NCI-H2196 treated with DMSO at 0.1 percent for 48 hours (cell line): ENCODE data around the gene TRIM44.
"Not testable (repeated sequence)": the region's sequence is repeated elsewhere in the genome, so short reads cannot be mapped to it uniquely, and the experiment has no call there.

ENCODE experiments used
- DNase-seq: peaks from one replicate; lab custom pipeline; 2025; ENCODE audit not compliant: unreplicated experiment; lab: John Stamatoyannopoulos, UW

Gene TRIM44

DNA sequence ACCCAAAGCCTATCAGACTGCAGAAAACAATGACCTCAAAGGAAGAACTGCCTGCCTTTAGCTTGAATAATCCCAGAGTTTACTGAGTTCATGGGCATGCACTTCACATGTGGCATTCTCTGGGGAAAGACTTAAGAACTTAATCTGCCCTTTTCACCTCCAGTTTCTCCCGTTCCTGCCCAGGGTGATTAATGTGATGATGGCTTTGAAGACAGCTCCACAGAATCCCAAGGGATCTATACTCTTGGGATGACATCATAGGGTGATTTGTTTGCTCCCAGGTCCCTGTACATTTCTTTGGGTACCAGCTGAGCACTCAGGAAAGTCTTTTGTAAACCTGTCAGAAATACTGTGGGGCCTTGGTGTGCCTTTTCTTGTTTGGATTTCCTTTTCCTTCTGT lies 30.3 kb upstream of the TRIM44 start:
- DNase-seq: no peak

DNA sequence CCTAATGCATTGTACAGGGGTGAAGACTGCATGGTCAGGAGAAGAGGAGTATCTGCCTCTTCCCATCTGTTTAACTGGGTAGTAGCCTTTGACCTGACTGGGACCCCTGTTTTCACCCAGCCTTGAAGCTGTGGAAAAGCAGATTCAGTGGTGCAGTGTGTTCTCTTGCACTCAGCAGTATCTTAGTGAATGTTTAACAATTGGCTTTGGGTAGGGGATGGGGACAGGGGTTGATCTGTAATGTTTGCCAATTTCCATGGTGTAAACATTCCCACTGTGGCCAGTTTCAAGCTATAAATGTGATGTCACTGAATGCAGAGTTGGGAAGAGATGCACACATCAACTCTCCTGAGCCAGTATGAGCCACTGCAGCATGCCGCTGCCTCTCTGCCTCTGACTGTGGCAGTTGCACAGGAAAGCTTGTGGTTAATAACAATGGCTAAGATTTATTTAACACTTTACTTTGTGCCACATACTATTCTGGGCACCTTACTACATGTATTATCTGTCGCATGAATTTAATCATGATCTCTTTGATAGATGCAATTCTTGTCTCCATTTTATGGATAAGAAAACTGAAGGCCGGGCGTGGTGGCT lies 28.6 kb upstream of the TRIM44 start:
- DNase-seq: no peak

DNA sequence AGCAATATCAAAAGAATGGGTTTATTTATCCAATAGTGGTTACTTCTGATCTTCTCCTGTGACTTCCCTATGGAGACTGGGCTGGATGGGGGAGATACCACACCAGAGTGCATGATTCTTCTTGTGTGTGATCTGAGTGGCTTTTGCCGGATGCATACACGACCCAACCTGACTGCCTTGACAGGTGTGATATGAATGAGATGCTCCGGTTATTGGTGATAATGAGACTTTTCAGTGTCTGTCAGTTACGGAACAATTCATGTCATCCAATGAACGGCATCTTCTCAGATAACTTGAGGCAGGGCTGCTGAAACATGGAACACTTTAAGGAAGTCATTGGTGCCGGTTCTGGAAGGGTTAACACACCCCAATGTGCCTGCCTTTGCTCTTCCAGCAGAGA lies 26.6 kb upstream of the TRIM44 start:
- no peak for DNase-seq

GRCh38 chr11:35639591-35640179 lies 22.9 kb upstream of the TRIM44 start:
- no peak for DNase-seq

GRCh38 chr11:35641171-35641897 lies 21.2 kb upstream of the TRIM44 start:
- no peak for DNase-seq

DNA sequence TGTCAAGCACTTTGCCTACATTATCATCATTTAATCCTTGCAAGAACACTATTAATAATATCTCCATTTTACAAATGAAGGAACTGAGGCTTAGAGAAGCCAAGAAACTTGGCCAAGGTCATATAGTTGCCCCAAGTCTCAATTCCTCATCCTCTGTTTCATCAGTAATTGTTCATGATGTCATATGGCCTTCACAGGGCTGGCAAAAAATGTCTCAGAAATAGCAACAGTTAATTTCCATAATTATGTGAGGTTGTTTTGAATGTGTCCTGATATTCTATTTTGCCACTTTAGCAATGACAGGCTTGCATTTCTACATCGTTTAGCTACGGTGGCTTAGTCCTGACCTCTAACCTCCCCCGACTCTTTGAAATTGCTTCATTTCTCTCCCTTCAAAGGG lies 20.6 kb upstream of the TRIM44 start:
- DNase-seq: no peak

DNA sequence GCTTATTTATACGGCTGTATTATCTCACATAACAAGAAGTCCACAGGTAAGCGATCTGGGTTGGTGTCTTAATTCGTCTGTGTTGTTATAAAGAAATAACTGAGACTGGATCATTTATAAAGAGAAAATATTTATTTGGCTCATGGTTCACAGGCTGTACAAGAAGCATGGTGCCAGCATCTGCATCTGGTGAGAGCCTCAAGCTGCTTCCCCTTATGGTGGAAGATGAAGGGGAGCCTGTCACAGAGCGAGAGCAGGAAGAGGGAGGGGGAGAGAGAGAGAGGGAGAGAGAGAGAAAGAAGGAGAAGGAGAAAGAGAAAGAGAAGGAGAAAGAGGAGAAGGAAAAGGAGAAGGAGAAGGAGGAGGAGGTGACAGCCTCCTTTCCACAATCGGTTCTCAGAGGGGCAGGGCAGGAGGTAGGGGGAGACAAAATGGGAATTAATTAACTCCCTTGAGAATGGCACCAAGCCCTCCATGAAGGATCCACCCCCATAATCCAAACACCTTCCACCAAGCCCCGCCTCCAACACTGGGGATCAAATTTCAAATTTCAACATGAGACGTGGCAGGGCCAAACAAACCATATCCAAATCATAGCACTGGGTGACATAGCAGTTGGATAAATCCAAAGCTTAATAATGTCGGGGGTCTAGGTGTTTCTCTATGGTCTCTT lies 15.0 kb upstream of the TRIM44 start:
- no peak for DNase-seq

DNA sequence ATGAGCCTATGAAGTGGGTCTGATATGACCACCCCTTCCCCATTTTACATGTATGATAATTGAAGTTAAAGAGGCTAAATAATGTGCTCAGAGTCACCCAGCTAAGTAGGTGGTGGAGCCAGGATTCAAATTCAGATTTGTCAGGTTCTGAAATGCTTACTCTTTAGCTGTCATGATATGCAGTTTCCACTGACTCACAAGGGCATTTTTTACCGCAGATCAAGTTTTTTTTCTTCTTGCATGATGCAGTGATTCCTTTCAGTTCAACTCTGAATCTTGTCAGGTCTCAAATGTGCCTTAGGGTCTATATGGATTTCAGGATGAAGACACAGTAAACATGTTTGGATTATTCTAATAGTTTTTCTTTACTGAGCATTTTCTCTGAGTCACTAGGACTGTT lies 12.6 kb upstream of the TRIM44 start:
- no peak for DNase-seq

- DNase-seq: no peak
Measured at GRCh38 chr11:35650467-35650866, 12.1 kb upstream of the TRIM44 start.

DNA sequence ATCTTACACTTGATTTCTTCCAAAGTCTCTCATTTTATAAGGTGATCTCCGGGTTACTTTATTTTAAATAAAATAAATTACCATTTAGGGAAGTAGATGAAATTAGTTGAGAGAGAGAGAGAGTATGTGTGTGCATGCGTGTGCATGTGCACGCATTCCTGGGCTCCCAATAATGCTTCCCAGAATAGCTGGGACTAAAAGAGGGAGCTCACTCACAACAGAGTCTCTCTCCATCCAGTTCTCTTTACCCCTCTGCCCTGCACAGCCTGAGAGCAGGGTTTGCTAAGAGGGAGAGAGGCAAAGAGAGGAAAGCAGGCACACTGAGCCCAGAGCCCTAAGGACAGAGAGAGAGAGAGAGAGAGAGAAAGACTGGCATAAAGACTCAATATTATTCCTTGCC lies 11.3 kb upstream of the TRIM44 start:
- DNase-seq: no peak

DNA sequence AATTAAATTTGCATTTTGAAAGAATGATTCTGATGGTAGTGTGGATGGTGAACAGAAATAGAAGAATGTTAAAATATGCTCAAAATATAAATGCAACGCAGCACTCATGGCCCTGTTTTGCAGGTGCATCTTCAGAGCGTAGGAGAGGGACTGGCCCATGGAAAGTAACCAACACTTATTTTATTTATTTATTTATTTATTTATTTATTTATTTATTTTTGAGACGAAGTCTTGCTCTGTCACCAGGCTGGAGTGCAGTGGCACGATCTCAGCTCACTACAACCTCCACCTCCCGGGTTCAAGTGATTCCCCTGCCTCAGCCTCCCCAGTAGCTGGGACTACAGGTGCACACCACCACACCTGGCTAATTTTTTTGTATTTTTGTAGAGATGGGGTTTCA lies 9.8 kb upstream of the TRIM44 start:
- not testable (repeated sequence) for DNase-seq

DNA sequence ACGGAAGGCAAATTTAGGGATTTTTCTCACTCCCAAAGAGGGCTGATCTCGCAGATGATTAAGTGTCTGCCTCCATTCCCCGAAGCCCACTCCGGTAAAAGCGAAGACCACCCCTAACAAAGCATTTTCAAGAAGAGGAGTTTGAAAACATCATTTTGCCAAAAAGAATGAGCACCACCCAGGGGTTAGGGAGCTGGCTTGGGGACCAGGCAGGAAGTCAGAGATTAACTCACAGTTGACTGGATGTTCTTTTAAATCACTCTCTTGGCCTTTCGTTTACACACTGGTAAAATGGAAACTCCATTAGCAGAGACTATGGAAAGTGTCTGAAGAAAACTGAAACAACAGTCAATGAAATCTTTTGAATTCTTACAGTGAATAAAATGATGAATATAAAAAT lies 7.9 kb upstream of the TRIM44 start:
- DNase-seq: no peak

- DNase-seq: no peak
Measured at GRCh38 chr11:35655254-35655653, 7.3 kb upstream of the TRIM44 start.

DNA sequence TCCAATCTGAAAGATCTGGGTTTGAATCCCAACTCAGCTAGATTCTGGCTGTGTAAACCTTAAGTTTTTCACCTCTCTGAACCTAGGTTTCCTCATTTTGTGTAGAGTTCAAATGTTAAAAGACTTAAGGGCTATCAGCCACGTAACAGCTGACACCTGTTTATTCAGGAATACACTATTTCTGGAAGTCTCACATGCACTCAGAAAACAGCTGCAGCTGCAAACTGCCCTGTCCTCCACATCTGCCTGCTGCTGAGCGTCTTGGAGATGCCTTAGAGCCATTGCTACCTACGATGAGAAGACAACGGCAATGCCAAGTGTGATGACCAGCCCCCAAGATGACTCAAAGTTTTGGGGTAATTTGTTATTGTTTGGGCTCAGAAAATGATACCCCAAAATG lies 6.7 kb upstream of the TRIM44 start:
- no peak for DNase-seq

GRCh38 chr11:35658020-35658948 lies 4.3 kb upstream of the TRIM44 start:
- no peak for DNase-seq

DNA sequence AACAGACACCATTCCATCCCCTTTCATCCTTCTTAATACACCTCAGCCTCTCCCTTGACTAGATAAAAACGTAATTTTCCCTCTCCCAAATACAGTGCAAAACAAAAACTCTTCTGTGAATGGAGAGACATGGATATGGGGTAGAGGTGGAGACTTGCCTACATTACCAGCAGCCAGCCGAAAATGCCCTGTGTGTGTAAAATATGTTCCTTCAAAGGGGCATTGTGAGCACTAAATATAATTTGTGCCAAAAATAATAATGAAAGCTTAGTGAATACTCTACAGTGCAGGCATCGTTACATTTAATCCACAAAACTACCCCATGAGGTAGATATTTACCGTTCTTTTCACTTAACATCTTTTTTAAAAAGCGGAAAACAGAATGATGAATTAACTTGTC lies 1.0 kb upstream of the TRIM44 start:
- DNase-seq: no peak

GRCh38 chr11:35662061-35662648 lies 420 bp upstream of the TRIM44 start:
- no peak for DNase-seq

GRCh38 chr11:35663408-35663702 lies 780 bp downstream of the TRIM44 start:
- no peak for DNase-seq

DNA sequence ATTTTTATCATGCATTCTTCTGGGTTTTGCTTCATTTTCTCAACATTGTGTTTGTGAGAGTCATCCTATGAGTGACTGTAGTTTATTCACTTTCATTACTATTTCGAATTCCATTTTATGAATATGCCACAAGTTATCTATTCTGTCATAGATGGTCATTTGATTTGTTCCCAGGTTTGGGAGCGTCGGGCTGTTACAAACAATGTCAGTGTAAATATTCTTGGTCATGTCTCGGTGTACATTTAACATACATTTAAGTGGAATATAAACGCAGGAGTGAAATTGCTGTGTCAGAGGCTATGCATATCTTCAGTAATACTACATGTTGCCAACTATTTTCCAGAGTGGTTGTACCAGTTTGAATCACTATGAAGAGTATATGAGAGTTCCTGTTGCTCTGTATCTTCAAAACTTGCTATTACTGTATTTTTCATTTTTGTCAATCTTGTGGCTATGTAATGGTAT lies 2.4 kb downstream of the TRIM44 start:
- DNase-seq: no peak

- DNase-seq: no peak
Measured at GRCh38 chr11:35667257-35667656, 4.7 kb downstream of the TRIM44 start.

GRCh38 chr11:35668350-35668749 lies 5.8 kb downstream of the TRIM44 start:
- not testable (repeated sequence) for DNase-seq
